ENCODE data around the gene GOLGA3.
A peak's percentile ranks its signal among the peaks of the same experiment; 100 is the strongest.
"Not testable (repeated sequence)": the region's sequence is repeated elsewhere in the genome, so short reads cannot be mapped to it uniquely, and the experiment has no call there.

DNA sequence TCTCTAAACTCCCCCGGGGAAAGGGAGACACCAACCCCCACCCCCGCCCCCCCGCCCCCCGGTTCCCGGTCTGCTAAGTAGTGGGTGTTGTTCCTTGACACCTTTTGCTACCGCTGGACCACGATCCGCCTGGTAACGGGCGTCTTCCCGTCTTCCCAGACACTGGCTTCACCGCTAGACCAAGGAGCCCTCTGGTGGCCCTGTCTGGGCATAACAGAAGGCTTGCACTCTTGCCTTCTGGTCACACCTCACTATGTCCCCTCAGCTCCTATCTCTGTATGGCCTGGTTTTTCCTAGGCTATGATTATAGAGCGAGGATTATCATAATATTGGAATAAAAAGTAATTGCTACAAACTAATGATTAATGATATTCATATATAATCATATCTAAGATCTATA is 19.3 kb downstream of the GOLGA3 start:
- TF ChIP-seq, protein P1, sequence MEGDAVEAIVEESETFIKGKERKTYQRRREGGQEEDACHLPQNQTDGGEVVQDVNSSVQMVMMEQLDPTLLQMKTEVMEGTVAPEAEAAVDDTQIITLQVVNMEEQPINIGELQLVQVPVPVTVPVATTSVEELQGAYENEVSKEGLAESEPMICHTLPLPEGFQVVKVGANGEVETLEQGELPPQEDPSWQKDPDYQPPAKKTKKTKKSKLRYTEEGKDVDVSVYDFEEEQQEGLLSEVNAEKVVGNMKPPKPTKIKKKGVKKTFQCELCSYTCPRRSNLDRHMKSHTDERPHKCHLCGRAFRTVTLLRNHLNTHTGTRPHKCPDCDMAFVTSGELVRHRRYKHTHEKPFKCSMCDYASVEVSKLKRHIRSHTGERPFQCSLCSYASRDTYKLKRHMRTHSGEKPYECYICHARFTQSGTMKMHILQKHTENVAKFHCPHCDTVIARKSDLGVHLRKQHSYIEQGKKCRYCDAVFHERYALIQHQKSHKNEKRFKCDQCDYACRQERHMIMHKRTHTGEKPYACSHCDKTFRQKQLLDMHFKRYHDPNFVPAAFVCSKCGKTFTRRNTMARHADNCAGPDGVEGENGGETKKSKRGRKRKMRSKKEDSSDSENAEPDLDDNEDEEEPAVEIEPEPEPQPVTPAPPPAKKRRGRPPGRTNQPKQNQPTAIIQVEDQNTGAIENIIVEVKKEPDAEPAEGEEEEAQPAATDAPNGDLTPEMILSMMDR (optimal IDR thresholded peaks at IDR 0.05 in 1 of 3, IDR thresholded peaks at IDR 0.05 in 1 of 3, conservative IDR thresholded peaks at IDR 0.05 in 1 of 3; ENCODE audit: extremely low read depth in 1 of 3, insufficient read depth in 2 of 3, low read length in 3 of 3), result peak; percentile 1 to 25 (median 14)
- not testable (repeated sequence) for TF ChIP-seq EZH2 (IDR thresholded peaks at IDR 0.05; ENCODE audit: low read length)

Data from keratinocyte (primary cell).